ENCODE data around the gene PGGHG. TPM values are rescaled to one million over a fixed set of nuclear protein-coding genes. Genes with fewer than 3 reads are reported as not detected.
"Not testable (repeated sequence)": the region's sequence is repeated elsewhere in the genome, so short reads cannot be mapped to it uniquely, and the experiment has no call there.

Gene PGGHG
- total RNA-seq, 8 experiments from 2014 or later = 0.60 to 40.6 (median 3.3) TPM

GRCh38 chr11:299951-300735 is 11.2 kb downstream of the PGGHG start:
- no peak overlapping the region for H3K4me3 ChIP-seq
- H3K4me1 ChIP-seq (replicated peaks in 1 of 2) = peaks cover 2% of the 10 kb centered on the region in 2 donors
- 0 to 100% (median 58%) methylated on average over 1 to 10 of the region's 20 CpGs; no CpG with 5 or more reads in 3 of the 10 experiments for WGBS, 10 experiments
- no peak overlapping the region for H3K27ac ChIP-seq
- peak in 6 of 8 experiments; percentile 11 to 48 (median 34) for ATAC-seq (replicated peaks in 6 of 8)
- in situ Hi-C loops (cut with MboI; ENCODE audit: low pct_unique_long_range_greater_than_20kb in 2 of 9, low sequenced_read_pairs in 9 of 9, unreplicated experiment in 9 of 9) = no loop called here

GRCh38 chr11:303363-303762 is 14.4 kb downstream of the PGGHG start:
- H3K4me3 ChIP-seq = no peak overlapping the region
- 90 to 100% (median 100%) methylated on average over 1 to 9 of the region's 12 CpGs; no CpG with 5 or more reads in 2 of the 10 experiments for WGBS, 10 experiments
- ATAC-seq (replicated peaks in 6 of 8) = no peak
- H3K27ac ChIP-seq = no peak overlapping the region
- in situ Hi-C loops (cut with MboI; ENCODE audit: low pct_unique_long_range_greater_than_20kb in 2 of 9, low sequenced_read_pairs in 9 of 9, unreplicated experiment in 9 of 9) = no loop called here
- H3K4me1 ChIP-seq (replicated peaks in 1 of 2) = peaks cover 10 to 14% of the 10 kb centered on the region in 2 donors

- Histone ChIP-seq H3K4me1 (replicated peaks in 1 of 2) (peaks cover 10 to 14% of the 10 kb centered on the region in 2 donors), H3K4me3 (no peak overlapping the region), H3K27ac (no peak overlapping the region)
- 90% methylated on average over 2 of the region's 52 CpGs; no CpG with 5 or more reads in 9 of the 10 experiments for WGBS, 10 experiments
- no peak for ATAC-seq (replicated peaks in 6 of 8)
- in situ Hi-C loops (cut with MboI; ENCODE audit: low pct_unique_long_range_greater_than_20kb in 2 of 9, low sequenced_read_pairs in 9 of 9, unreplicated experiment in 9 of 9) = no loop called here
Observed at GRCh38 chr11:304061-304506, 15.2 kb downstream of the PGGHG start.

- peaks cover 21 to 25% of the 10 kb centered on the region in 2 donors for H3K4me1 ChIP-seq (replicated peaks in 1 of 2)
- 10 to 71% (median 25%) methylated on average over 2 to 17 of the region's 19 CpGs for WGBS, 10 experiments
- no peak overlapping the region for H3K27ac ChIP-seq
- no peak overlapping the region for H3K4me3 ChIP-seq
- in situ Hi-C loops (cut with MboI; ENCODE audit: low pct_unique_long_range_greater_than_20kb in 2 of 9, low sequenced_read_pairs in 9 of 9, unreplicated experiment in 9 of 9) = no loop called here
- ATAC-seq (replicated peaks in 6 of 8) = peak in 5 of 8 experiments; percentile 54 to 69 (median 55)
Observed at GRCh38 chr11:304915-305843, 16.3 kb downstream of the PGGHG start.

GRCh38 chr11:305844-306211 is 16.9 kb downstream of the PGGHG start:
- ATAC-seq (replicated peaks in 6 of 8) = no peak
- 46 to 100% (median 67%) methylated on average over 1 to 8 of the region's 10 CpGs for WGBS, 10 experiments
- in situ Hi-C loops (cut with MboI; ENCODE audit: low pct_unique_long_range_greater_than_20kb in 2 of 9, low sequenced_read_pairs in 9 of 9, unreplicated experiment in 9 of 9) = no loop called here
- Histone ChIP-seq H3K4me1 (replicated peaks in 1 of 2) (peaks cover 21 to 25% of the 10 kb centered on the region in 2 donors), H3K4me3 (no peak overlapping the region), H3K27ac (no peak overlapping the region)

GRCh38 chr11:306645-307371 is 17.9 kb downstream of the PGGHG start:
- in situ Hi-C loops (cut with MboI; ENCODE audit: low pct_unique_long_range_greater_than_20kb in 2 of 9, low sequenced_read_pairs in 9 of 9, unreplicated experiment in 9 of 9) = no loop called here
- WGBS, 10 experiments = 77 to 100% (median 92%) methylated on average over 1 to 9 of the region's 17 CpGs; no CpG with 5 or more reads in 4 of the 10 experiments
- no peak overlapping the region for H3K4me3 ChIP-seq
- peaks cover 21 to 25% of the 10 kb centered on the region in 2 donors for H3K4me1 ChIP-seq (replicated peaks in 1 of 2)
- no peak for ATAC-seq (replicated peaks in 6 of 8)
- no peak overlapping the region for H3K27ac ChIP-seq

- peak in 6 of 8 experiments; percentile 11 to 69 (median 37) for ATAC-seq (replicated peaks in 6 of 8)
- H3K27ac ChIP-seq; in situ Hi-C loops (cut with MboI; ENCODE audit: low pct_unique_long_range_greater_than_20kb in 2 of 9, low sequenced_read_pairs in 9 of 9, unreplicated experiment in 9 of 9): not testable (repeated sequence)
- 3 to 81% methylated on average over 4 to 5 of the region's 28 CpGs; no CpG with 5 or more reads in 8 of the 10 experiments for WGBS, 10 experiments
- H3K4me1 ChIP-seq (replicated peaks in 1 of 2) = peaks cover 21 to 25% of the 10 kb centered on the region in 2 donors
- H3K4me3 ChIP-seq = peak within 1 kb of the TSS in 2 of 5 donors; percentile 14 to 36
Observed at GRCh38 chr11:307766-308708, 19.1 kb downstream of the PGGHG start, which contains the start of gene IFITM2. TSS of gene IFITM2 (plus strand) at chr11:307816. CDS start at chr11:308193, 377 bp downstream.

GRCh38 chr11:308740-309665 is 20.1 kb downstream of the PGGHG start:
- peak in 1 of 8 experiments; percentile 0 for ATAC-seq (replicated peaks in 6 of 8)
- H3K27ac ChIP-seq; in situ Hi-C loops (cut with MboI; ENCODE audit: low pct_unique_long_range_greater_than_20kb in 2 of 9, low sequenced_read_pairs in 9 of 9, unreplicated experiment in 9 of 9): not testable (repeated sequence)
- 6 to 85% (median 72%) methylated on average over 1 to 15 of the region's 24 CpGs; no CpG with 5 or more reads in 1 of the 10 experiments for WGBS, 10 experiments
- H3K4me1 ChIP-seq (replicated peaks in 1 of 2) = peaks cover 21 to 33% of the 10 kb centered on the region in 2 donors
- peak overlapping the region in 2 of 5 donors; percentile 8 to 37 for H3K4me3 ChIP-seq

- ATAC-seq (replicated peaks in 6 of 8) = peak in 5 of 8 experiments; percentile 5 to 31 (median 8)
- H3K4me1 ChIP-seq (replicated peaks in 1 of 2) = peaks cover 20 to 32% of the 10 kb centered on the region in 2 donors
- in situ Hi-C loops (cut with MboI; ENCODE audit: low pct_unique_long_range_greater_than_20kb in 2 of 9, low sequenced_read_pairs in 9 of 9, unreplicated experiment in 9 of 9); H3K27ac ChIP-seq: not testable (repeated sequence)
- WGBS, 10 experiments = 30 to 50% methylated on average over 1 to 2 of the region's 18 CpGs; no CpG with 5 or more reads in 8 of the 10 experiments
- peak overlapping the region in 3 of 5 donors; percentile 15 to 37 (median 23) for H3K4me3 ChIP-seq
Observed at GRCh38 chr11:309979-310572, 21.1 kb downstream of the PGGHG start.

- in situ Hi-C loops (cut with MboI; ENCODE audit: low pct_unique_long_range_greater_than_20kb in 2 of 9, low sequenced_read_pairs in 9 of 9, unreplicated experiment in 9 of 9); H3K4me3 ChIP-seq; H3K27ac ChIP-seq: not testable (repeated sequence)
- H3K4me1 ChIP-seq (replicated peaks in 1 of 2) = peaks cover 11 to 22% of the 10 kb centered on the region in 2 donors
- WGBS, 10 experiments = no CpG with 5 or more reads among the region's 71 CpGs
- ATAC-seq (replicated peaks in 6 of 8) = peak; percentile 2 to 81 (median 70)
Observed at GRCh38 chr11:311013-311748, 22.3 kb downstream of the PGGHG start.
